HEK293 (cell line): Measurements from ENCODE around the gene MICAL3.
"Not testable (repeated sequence)": the region's sequence is repeated elsewhere in the genome, so short reads cannot be mapped to it uniquely, and the experiment has no call there.

Experiments
- CTCF ChIA-PET: fragments of 350-600 bp; formaldehyde crosslinking; extraction: SDS; loops from one replicate; lab custom pipeline; 2021; ENCODE audit warnings: antibody characterized with exemption; lab: Yijun Ruan, JAX
- POLR2A ChIA-PET: fragments of 300-600 bp; formaldehyde crosslinking; extraction: SDS; loops from one replicate; lab custom pipeline; 2020; ENCODE audit warnings: antibody characterized with exemption, inconsistent platforms; lab: Yijun Ruan, JAX
- H3K27ac ChIP-seq: fragments of 200-500 bp; sonication (Bioruptor generic); 2 replicates; pipeline ENCODE4 v1.5.1; 2014; ENCODE audit warnings: low read depth, low read length, control low read depth, inconsistent platforms; ENCODE audit errors: extremely low read depth
- H3K36me3 ChIP-seq, 2 experiments: fragments of 200-500 bp in 1 of 2; sonication (Bioruptor generic) in 1 of 2; 1 replicate in 1 of 2; 2 replicates in 1 of 2; pipeline ENCODE4 v1.5.1; 2014 to 2017; ENCODE audit warnings: inconsistent platforms in 2 of 2, low read length in 2 of 2; ENCODE audit not compliant: control insufficient read depth in 2 of 2, insufficient read depth in 1 of 2
- H3K4me1 ChIP-seq: fragments of 200-500 bp; sonication (Bioruptor generic); 2 replicates; pipeline ENCODE4 v1.5.1; 2014; ENCODE audit warnings: mild to moderate bottlenecking, low read length, inconsistent platforms; ENCODE audit not compliant: control insufficient read depth, insufficient read depth
- H3K4me3 ChIP-seq: 2 replicates; pipeline ENCODE4 v1.5.1; 2011; ENCODE audit warnings: low read depth, mild to moderate bottlenecking, control low read depth, low read length, moderate library complexity
- H3K9me3 ChIP-seq: fragments of 200-500 bp; sonication (Bioruptor generic); 2 replicates; pipeline ENCODE4 v1.5.1; 2014; ENCODE audit warnings: low read depth, low read length, inconsistent platforms; ENCODE audit not compliant: control insufficient read depth, insufficient read depth
- FEZF1 ChIP-seq: fragments of 450-650 bp; formaldehyde crosslinking; IDR thresholded peaks from 2 replicates; pipeline ENCODE4 v1.5.1; 2016; ENCODE audit warnings: missing biosample characterization, missing genetic modification characterization
- GLIS1 ChIP-seq: fragments of 450-650 bp; formaldehyde crosslinking; IDR thresholded peaks from 2 replicates; pipeline ENCODE4 v1.5.1; 2016; ENCODE audit warnings: missing biosample characterization, missing genetic modification characterization
- OVOL3 ChIP-seq: fragments of 450-650 bp; formaldehyde crosslinking; IDR thresholded peaks from 2 replicates; pipeline ENCODE4 v1.5.1; 2016; ENCODE audit warnings: missing biosample characterization, missing genetic modification characterization
- TRIM28 ChIP-seq: IDR thresholded peaks from 2 replicates; pipeline ENCODE4 v1.6.1; 2011; ENCODE audit warnings: low read length, control low read depth, borderline replicate concordance
- WT1 ChIP-seq: fragments of 450-650 bp; formaldehyde crosslinking; IDR thresholded peaks from 2 replicates; pipeline ENCODE4 v1.5.1; 2016; ENCODE audit warnings: missing biosample characterization, missing genetic modification characterization
- ZIC2 ChIP-seq: fragments of 450-650 bp; formaldehyde crosslinking; IDR thresholded peaks from 2 replicates; pipeline ENCODE4 v1.5.1; 2016; ENCODE audit warnings: missing biosample characterization, missing genetic modification characterization
- ZNF148 ChIP-seq: fragments of 450-650 bp; formaldehyde crosslinking; IDR thresholded peaks from 2 replicates; pipeline ENCODE4 v1.5.0; 2017; ENCODE audit warnings: missing biosample characterization, missing genetic modification characterization, borderline replicate concordance
- ZNF292 ChIP-seq: fragments of 450-650 bp; formaldehyde crosslinking; IDR thresholded peaks from 2 replicates; pipeline ENCODE4 v1.5.1; 2016; ENCODE audit warnings: low read depth, missing biosample characterization, missing genetic modification characterization, borderline replicate concordance
- ZNF404 ChIP-seq: fragments of 450-650 bp; formaldehyde crosslinking; IDR thresholded peaks from 2 replicates; pipeline ENCODE4 v1.5.1; 2017; ENCODE audit warnings: missing biosample characterization, missing genetic modification characterization
- ZNF521 ChIP-seq: fragments of 450-650 bp; formaldehyde crosslinking; IDR thresholded peaks from 2 replicates; pipeline ENCODE4 v1.5.1; 2017; ENCODE audit warnings: missing biosample characterization, mild to moderate bottlenecking, missing genetic modification characterization
- ZNF600 ChIP-seq: fragments of 450-650 bp; formaldehyde crosslinking; IDR thresholded peaks from 2 replicates; pipeline ENCODE4 v1.5.1; 2016; ENCODE audit warnings: missing biosample characterization, missing genetic modification characterization
- ZNF623 ChIP-seq: fragments of 450-650 bp; formaldehyde crosslinking; IDR thresholded peaks from 2 replicates; pipeline ENCODE4 v1.5.1; 2016; ENCODE audit warnings: missing biosample characterization, missing genetic modification characterization
- ZNF654 ChIP-seq: fragments of 450-650 bp; formaldehyde crosslinking; IDR thresholded peaks from 2 replicates; pipeline ENCODE4 v1.5.1; 2016; ENCODE audit warnings: low read depth, missing biosample characterization, missing genetic modification characterization
- ZNF660 ChIP-seq: fragments of 450-650 bp; IDR thresholded peaks from 2 replicates; pipeline ENCODE4 v1.5.1; 2018; ENCODE audit warnings: missing biosample characterization, mild to moderate bottlenecking, missing genetic modification characterization
- ZNF707 ChIP-seq: fragments of 450-650 bp; formaldehyde crosslinking; IDR thresholded peaks from 2 replicates; pipeline ENCODE4 v1.5.1; 2016; ENCODE audit warnings: missing biosample characterization, missing genetic modification characterization
- TF ChIP-seq, protein P1 (sequence below): fragments of 450-650 bp; formaldehyde crosslinking; IDR thresholded peaks from 2 replicates; pipeline ENCODE4 v1.5.1; 2016; ENCODE audit warnings: missing biosample characterization, missing genetic modification characterization

MICAL3 gene

DNA sequence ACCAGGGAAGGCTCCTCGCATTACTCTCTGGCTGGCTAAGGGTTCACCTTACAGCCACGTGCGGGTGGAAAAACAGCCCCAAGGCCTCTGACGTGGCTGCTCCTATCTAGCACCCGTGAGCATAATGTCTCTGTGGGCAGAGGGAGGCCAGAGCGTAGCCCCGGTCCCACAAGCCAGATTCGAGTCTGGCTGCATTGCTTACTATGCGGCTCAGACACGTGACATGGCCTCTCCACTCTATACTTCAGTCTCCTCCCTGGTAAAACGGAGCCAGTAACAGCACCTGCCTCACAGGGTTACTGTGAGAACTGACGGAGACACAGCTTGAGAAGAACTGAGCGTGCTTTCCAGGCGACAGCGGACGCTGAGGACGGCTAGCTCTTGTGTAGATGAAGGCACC is 144.3 kb downstream of the MICAL3 start (continued):
- TF ChIP-seq ZNF660 (no peak), ZNF292 (no peak)

DNA sequence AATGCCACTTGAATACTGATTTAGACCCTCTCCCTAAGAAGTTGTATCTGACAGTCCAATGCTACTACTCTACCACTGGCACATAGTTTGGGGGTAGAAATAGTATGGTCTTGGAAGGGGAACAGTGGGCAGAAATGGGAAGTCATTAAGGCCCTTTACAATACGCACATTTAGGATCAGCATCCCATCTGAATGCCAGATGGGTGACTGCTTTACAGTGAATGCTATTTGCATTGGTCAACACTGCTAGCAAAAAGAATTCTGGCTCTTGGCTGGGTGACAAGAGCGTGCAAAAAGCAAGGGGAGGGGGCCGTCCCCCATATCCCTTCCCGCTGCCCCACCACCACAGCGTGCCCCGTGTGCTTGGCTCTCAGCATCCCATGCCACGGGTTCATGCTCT is 145.4 kb downstream of the MICAL3 start:
- Histone ChIP-seq H3K9me3 (no peaks in the 10 kb centered on the region), H3K4me3 (no peak overlapping the region), H3K36me3 (peaks cover 0 to 78% of the 10 kb centered on the region in 2 experiments; a peak in 2 of 3 replicates), H3K27ac (no peak overlapping the region), H3K4me1 (no peaks in the 10 kb centered on the region)
- POLR2A ChIA-PET = no interaction called here
- CTCF ChIA-PET = interaction anchor here (0.7 to 1.1 kb wide), 3 partner anchors 12 to 199 kb away, joined by 3 read pairs; partner anchors contain the start of gene PEX26
- no peak for TF ChIP-seq ZNF404 (tag by site-specific recombination)
- no peak for TF ChIP-seq ZNF623 (tag by site-specific recombination)

DNA sequence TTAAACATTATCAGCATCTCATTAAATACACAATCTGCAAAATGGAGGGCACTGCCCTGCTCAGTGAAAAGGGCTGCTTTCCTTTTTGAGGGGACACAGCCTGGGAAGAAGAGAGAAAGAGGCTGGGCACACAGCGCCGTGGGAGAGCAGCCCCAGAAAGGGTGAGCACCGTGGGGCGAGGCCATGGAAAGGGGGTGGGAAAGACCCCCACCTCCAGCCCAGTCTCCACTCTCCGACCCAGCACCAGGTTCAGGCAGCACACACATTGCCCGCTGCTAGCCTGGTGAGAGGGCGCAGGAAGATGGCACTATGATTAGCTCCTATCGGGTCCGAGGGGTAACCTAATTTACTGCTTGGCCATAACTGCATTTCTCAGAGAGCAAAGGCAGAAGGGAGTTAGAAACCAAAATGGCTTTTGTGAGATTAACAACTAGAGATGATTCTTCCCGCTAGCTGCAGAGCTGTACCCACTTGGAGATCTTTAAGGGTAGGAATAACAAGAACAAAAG is 146.1 kb downstream of the MICAL3 start:
- H3K9me3 ChIP-seq = no peaks in the 10 kb centered on the region
- H3K4me1 ChIP-seq = no peaks in the 10 kb centered on the region
- peaks cover 0 to 78% of the 10 kb centered on the region in 2 experiments; a peak in 2 of 3 replicates for H3K36me3 ChIP-seq
- TF ChIP-seq TRIM28 = no peak
- TF ChIP-seq, protein P1, sequence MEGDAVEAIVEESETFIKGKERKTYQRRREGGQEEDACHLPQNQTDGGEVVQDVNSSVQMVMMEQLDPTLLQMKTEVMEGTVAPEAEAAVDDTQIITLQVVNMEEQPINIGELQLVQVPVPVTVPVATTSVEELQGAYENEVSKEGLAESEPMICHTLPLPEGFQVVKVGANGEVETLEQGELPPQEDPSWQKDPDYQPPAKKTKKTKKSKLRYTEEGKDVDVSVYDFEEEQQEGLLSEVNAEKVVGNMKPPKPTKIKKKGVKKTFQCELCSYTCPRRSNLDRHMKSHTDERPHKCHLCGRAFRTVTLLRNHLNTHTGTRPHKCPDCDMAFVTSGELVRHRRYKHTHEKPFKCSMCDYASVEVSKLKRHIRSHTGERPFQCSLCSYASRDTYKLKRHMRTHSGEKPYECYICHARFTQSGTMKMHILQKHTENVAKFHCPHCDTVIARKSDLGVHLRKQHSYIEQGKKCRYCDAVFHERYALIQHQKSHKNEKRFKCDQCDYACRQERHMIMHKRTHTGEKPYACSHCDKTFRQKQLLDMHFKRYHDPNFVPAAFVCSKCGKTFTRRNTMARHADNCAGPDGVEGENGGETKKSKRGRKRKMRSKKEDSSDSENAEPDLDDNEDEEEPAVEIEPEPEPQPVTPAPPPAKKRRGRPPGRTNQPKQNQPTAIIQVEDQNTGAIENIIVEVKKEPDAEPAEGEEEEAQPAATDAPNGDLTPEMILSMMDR = no peak
- no peak overlapping the region for H3K4me3 ChIP-seq
- POLR2A ChIA-PET = interaction anchor here (0.6 kb wide), 1 partner anchor 129 kb away, joined by 4 read pairs; no protein-coding TSS in a partner anchor
- no peak overlapping the region for H3K27ac ChIP-seq
- CTCF ChIA-PET = interaction anchor here (0.7 to 1.1 kb wide), 2 partner anchors 14 to 199 kb away, joined by 3 read pairs; partner anchors contain the start of gene PEX26

DNA sequence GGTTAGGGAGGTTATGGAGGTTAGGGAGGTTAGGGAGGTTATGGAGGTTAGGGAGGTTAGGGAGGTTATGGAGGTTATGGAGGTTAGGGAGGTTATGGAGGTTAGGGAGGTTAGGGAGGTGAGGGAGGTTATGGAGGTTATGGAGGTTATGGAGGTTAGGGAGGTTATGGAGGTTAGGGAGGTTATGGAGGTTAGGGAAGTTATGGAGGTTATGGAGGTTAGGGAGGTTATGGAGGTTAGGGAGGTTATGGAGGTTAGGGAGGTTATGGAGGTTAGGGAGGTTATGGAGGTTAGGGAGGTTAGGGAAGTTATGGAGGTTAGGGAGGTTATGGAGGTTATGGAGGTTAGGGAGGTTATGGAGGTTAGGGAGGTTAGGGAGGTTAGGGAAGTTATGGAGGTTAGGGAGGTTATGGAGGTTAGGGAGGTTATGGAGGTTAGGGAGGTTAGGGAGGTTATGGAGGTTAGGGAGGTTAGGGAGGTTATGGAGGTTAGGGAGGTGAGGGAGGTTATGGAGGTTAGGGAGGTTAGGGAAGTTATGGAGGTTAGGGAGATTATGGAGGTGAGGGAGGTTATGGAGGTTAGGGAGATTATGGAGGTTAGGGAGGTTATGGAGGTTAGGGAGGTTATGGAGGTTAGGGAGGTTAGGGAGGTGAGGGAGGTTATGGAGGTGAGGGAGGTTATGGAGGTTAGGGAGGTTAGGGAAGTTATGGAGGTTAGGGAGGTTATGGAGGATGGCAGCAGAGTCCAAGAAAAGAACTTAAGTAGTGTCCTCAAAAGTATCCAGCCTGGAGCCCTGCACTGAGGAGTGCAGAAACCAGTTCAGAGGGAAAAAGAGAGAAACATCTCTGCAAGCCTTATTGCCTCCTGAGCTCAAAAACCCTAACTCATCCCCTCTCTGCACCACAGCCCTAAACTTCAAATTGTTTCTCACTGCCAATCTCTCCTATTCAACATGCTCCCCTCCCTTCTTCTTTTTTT is 147.2 kb downstream of the MICAL3 start:
- H3K4me3 ChIP-seq, H3K4me1 ChIP-seq, H3K9me3 ChIP-seq, H3K27ac ChIP-seq: not testable (repeated sequence)
- ChIA-PET CTCF (interaction anchor here (1.9 to 2.0 kb wide), 2 partner anchors 47 to 199 kb away, joined by 11 to 19 read pairs; no protein-coding TSS in a partner anchor), POLR2A (interaction anchor here (0.6 kb wide), 1 partner anchor 130 kb away, joined by 4 read pairs; no protein-coding TSS in a partner anchor)
- peak; percentile 35; the same call in 1 of the 2 replicates for TF ChIP-seq ZNF600 (tag by site-specific recombination)
- H3K36me3 ChIP-seq = peaks cover 0 to 78% of the 10 kb centered on the region in 2 experiments; a peak in 2 of 3 replicates

DNA sequence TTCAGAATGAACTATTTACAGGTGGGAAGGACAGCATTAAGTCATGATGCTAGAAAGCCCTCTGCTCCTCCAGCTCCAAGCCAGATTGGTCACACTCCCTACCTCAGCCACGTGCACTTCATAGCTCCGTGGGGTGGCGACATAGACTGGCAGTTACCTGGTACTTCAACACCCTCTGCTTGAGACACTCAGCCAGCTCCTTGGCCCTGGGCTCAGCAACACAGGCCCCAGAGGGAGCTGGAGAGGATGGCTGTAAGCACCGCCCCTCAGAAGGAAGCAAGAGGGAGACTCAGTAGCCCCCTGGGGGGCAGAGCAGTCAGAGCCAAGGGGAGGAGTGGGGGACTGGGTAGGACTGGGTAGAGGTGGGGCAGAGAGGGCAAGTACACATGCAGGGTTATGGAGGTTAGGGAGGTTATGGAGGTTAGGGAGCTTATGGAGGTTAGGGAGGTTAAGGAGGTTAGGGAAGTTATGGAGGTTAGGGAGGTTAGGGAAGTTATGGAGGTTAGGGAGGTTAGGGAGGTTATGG is 148.0 kb downstream of the MICAL3 start:
- POLR2A ChIA-PET = interaction anchor here (0.5 kb wide), 1 partner anchor 195 kb away, joined by 3 read pairs; no protein-coding TSS in a partner anchor
- Histone ChIP-seq H3K27ac (no peak overlapping the region), H3K9me3 (no peaks in the 10 kb centered on the region), H3K36me3 (peaks cover 0 to 78% of the 10 kb centered on the region in 2 experiments; a peak in 2 of 3 replicates), H3K4me1 (no peaks in the 10 kb centered on the region), H3K4me3 (no peak overlapping the region)
- CTCF ChIA-PET = interaction anchor here (0.9 to 2.0 kb wide), 4 partner anchors 15 to 199 kb away, joined by 3 to 19 read pairs (median 8); no protein-coding TSS in a partner anchor
- TF ChIP-seq ZNF148 (no peak), ZNF654 (tag by site-specific recombination) (no peak), ZIC2 (tag by site-specific recombination) (peak; percentile 55), ZNF521 (tag by site-specific recombination) (no peak), WT1 (tag by site-specific recombination) (peak; percentile 45; the same call in 1 of the 2 replicates), GLIS1 (tag by site-specific recombination) (peak; percentile 65), OVOL3 (tag by site-specific recombination) (no peak), ZNF600 (tag by site-specific recombination) (0 out of 2 replicates have a peak, but pooled peaks have one; percentile 14), ZNF292 (no peak), FEZF1 (no peak), ZNF707 (no peak)
- TF ChIP-seq, protein P1 = 0 out of 2 replicates have a peak, but pooled peaks have one; percentile 24
